WTC11 (cell line): Measurements from ENCODE around the gene TMEM131L. TPM values are rescaled to one million over a fixed set of nuclear protein-coding genes. Genes with fewer than 3 reads are reported as not detected.

Experiments
- ATAC-seq: fragments of 200-7000 bp; cut with Tn5 transposase; 2 replicates; pipeline ENCODE4 v1.10.0; 2021; ENCODE audit warnings: mild to moderate bottlenecking, moderate library complexity
- CTCF ChIA-PET: fragments of 300-600 bp; sonication (Branson Sonifier 250); formaldehyde crosslinking; loops from one replicate; lab custom pipeline; 2021; ENCODE audit warnings: antibody characterized with exemption; lab: Charles Lee
- POLR2A ChIA-PET: fragments of 350-600 bp; sonication (Branson Sonifier 250); formaldehyde crosslinking; loops from one replicate; lab custom pipeline; 2021; ENCODE audit warnings: antibody characterized with exemption; lab: Charles Lee
- DNase-seq: peaks from one replicate; pipeline ENCODE4 v3.0.0; 2021; ENCODE audit warnings: low spot score
- H3K27ac Mint-ChIP-seq: 2 replicates; pipeline ENCODE4 v1.8.0; 2021; ENCODE audit warnings: mixed read lengths
- H3K27me3 Mint-ChIP-seq: 2 replicates; pipeline ENCODE4 v1.8.0; 2021; ENCODE audit warnings: low read depth, mild to moderate bottlenecking, moderate library complexity, mixed read lengths
- H3K36me3 Mint-ChIP-seq: 2 replicates; pipeline ENCODE4 v1.8.0; 2021; ENCODE audit warnings: mixed read lengths
- H3K4me1 Mint-ChIP-seq: 2 replicates; pipeline ENCODE4 v1.8.0; 2022; ENCODE audit warnings: mixed read lengths
- H3K4me3 Mint-ChIP-seq: 2 replicates; pipeline ENCODE4 v1.8.0; 2021; ENCODE audit warnings: mild to moderate bottlenecking, moderate library complexity, mixed read lengths
- H3K9me3 Mint-ChIP-seq: 2 replicates; pipeline ENCODE4 v1.8.0; 2021; ENCODE audit warnings: mixed read lengths
- AFF4 ChIP-seq: sonication (generic); formaldehyde crosslinking; IDR thresholded peaks from 2 replicates; pipeline ENCODE4 v1.8.1; 2023; ENCODE audit warnings: mild to moderate bottlenecking, missing genetic modification reagents, borderline replicate concordance
- E2F1 ChIP-seq: sonication (generic); formaldehyde crosslinking; IDR thresholded peaks from 2 replicates; pipeline ENCODE4 v1.8.0; 2022; ENCODE audit warnings: mild to moderate bottlenecking, missing genetic modification reagents
- ERG ChIP-seq: fragments of 250-450 bp; sonication (Bioruptor Pico); IDR thresholded peaks from 2 replicates; pipeline ENCODE4 v1.8.0; 2021; ENCODE audit warnings: mild to moderate bottlenecking
- ETV6 ChIP-seq: sonication (generic); formaldehyde crosslinking; IDR thresholded peaks from 2 replicates; pipeline ENCODE4 v1.8.1; 2022; ENCODE audit warnings: mild to moderate bottlenecking, missing genetic modification reagents
- FOXJ3 ChIP-seq: sonication (generic); formaldehyde crosslinking; IDR thresholded peaks from 2 replicates; pipeline ENCODE4 v1.9.0; 2021; ENCODE audit warnings: missing genetic modification reagents, mild to moderate bottlenecking, borderline replicate concordance
- FOXK1 ChIP-seq: sonication (generic); formaldehyde crosslinking; IDR thresholded peaks from 2 replicates; pipeline ENCODE4 v1.8.0; 2022; ENCODE audit warnings: mild to moderate bottlenecking, moderate library complexity, missing genetic modification reagents
- GRHL2 ChIP-seq: fragments of 250-450 bp; sonication (Bioruptor Pico); IDR thresholded peaks from 2 replicates; pipeline ENCODE4 v1.8.0; 2022; ENCODE audit warnings: mild to moderate bottlenecking, moderate library complexity; ENCODE audit not compliant: insufficient replicate concordance, severe bottlenecking
- MAX ChIP-seq: sonication (generic); formaldehyde crosslinking; IDR thresholded peaks from 2 replicates; pipeline ENCODE4 v1.8.0; 2022; ENCODE audit warnings: mild to moderate bottlenecking, missing genetic modification reagents
- PREB ChIP-seq: sonication (generic); formaldehyde crosslinking; IDR thresholded peaks from 2 replicates; pipeline ENCODE4 v1.8.1; 2022; ENCODE audit warnings: mild to moderate bottlenecking, missing genetic modification reagents, moderate library complexity, borderline replicate concordance
- SMAD4 ChIP-seq: sonication (generic); formaldehyde crosslinking; IDR thresholded peaks from 2 replicates; pipeline ENCODE4 v1.8.0; 2022; ENCODE audit warnings: mild to moderate bottlenecking, missing genetic modification reagents
- SOX15 ChIP-seq: fragments of 250-450 bp; sonication (Bioruptor Pico); IDR thresholded peaks from 2 replicates; pipeline ENCODE4 v1.9.0; 2021; ENCODE audit warnings: mild to moderate bottlenecking
- STAT6 ChIP-seq: sonication (generic); formaldehyde crosslinking; conservative IDR thresholded peaks from 2 replicates; pipeline ENCODE4 v1.8.1; 2023; ENCODE audit warnings: mild to moderate bottlenecking, low read depth, missing genetic modification reagents, moderate library complexity
- TCF7 ChIP-seq: sonication (generic); formaldehyde crosslinking; IDR thresholded peaks from 2 replicates; pipeline ENCODE4 v1.8.0; 2022; ENCODE audit warnings: mild to moderate bottlenecking, low read depth, missing genetic modification reagents, moderate library complexity
- TEAD1 ChIP-seq: sonication (generic); formaldehyde crosslinking; IDR thresholded peaks from 2 replicates; pipeline ENCODE4 v1.8.0; 2022; ENCODE audit warnings: mild to moderate bottlenecking, missing genetic modification reagents
- TP53 ChIP-seq: sonication (generic); formaldehyde crosslinking; IDR thresholded peaks from 2 replicates; pipeline ENCODE4 v1.8.1; 2023; ENCODE audit warnings: mild to moderate bottlenecking, missing genetic modification reagents
- USF1 ChIP-seq: sonication (generic); formaldehyde crosslinking; IDR thresholded peaks from 2 replicates; pipeline ENCODE4 v1.8.0; 2022; ENCODE audit warnings: mild to moderate bottlenecking, missing genetic modification reagents
- ZNF396 ChIP-seq: fragments of 250-450 bp; sonication (Bioruptor Pico); IDR thresholded peaks from 2 replicates; pipeline ENCODE4 v1.8.0; 2021; ENCODE audit warnings: mild to moderate bottlenecking, moderate library complexity, borderline replicate concordance
- ZNF423 ChIP-seq: fragments of 250-450 bp; sonication (Bioruptor Pico); IDR thresholded peaks from 2 replicates; pipeline ENCODE4 v2.1.2; 2022; ENCODE audit warnings: mild to moderate bottlenecking, moderate library complexity
- ZNF532 ChIP-seq: fragments of 250-450 bp; sonication (Bioruptor Pico); IDR thresholded peaks from 2 replicates; pipeline ENCODE4 v1.9.0; 2021; ENCODE audit warnings: mild to moderate bottlenecking, borderline replicate concordance
- total RNA-seq: library from RNA; stranded (reverse); gene quantifications from 3 replicates; pipeline ENCODE4 v1.2.3, GENCODE V29; 2021

Gene TMEM131L
- total RNA-seq, 1 experiment from 2014 or later, result 26.7 TPM

GRCh38 chr4:153553155-153553818, 87.1 kb downstream of the TMEM131L start:
- peak overlapping the region; percentile 53; the same call in 1 of the 2 replicates for H3K27ac Mint-ChIP-seq
- ATAC-seq (no peak), DNase-seq (no peak)
- 0 out of 2 replicates have a peak, but pooled peaks cover 5% of the 10 kb centered on the region for H3K36me3 Mint-ChIP-seq
- H3K4me1 Mint-ChIP-seq, result peaks cover 10% of the 10 kb centered on the region
- CTCF ChIA-PET, result no interaction called here
- H3K27me3 Mint-ChIP-seq, result no peaks in the 10 kb centered on the region
- no peaks in the 10 kb centered on the region for H3K9me3 Mint-ChIP-seq
- no peak overlapping the region for H3K4me3 Mint-ChIP-seq
- TF ChIP-seq GRHL2 (no peak), ZNF532 (CRISPR knock-in tag) (no peak), ERG (CRISPR knock-in tag) (no peak), TEAD1 (CRISPR knock-in tag) (no peak), USF1 (CRISPR knock-in tag) (no peak), TCF7 (CRISPR knock-in tag) (no peak), AFF4 (CRISPR knock-in tag) (no peak), ZNF396 (no peak), MAX (CRISPR knock-in tag) (no peak), FOXK1 (CRISPR knock-in tag) (no peak), PREB (no peak), SOX15 (CRISPR knock-in tag) (no peak), FOXJ3 (CRISPR knock-in tag) (no peak), ZNF423 (no peak), ETV6 (CRISPR knock-in tag) (no peak), STAT6 (no peak), TP53 (no peak), SMAD4 (no peak), E2F1 (CRISPR knock-in tag) (no peak)
- POLR2A ChIA-PET, result no interaction called here
